CD4-positive, alpha-beta T cell treated with Interleukin-4 for 4 hours (primary cell): Measurements from ENCODE around the gene BOC.
A peak's percentile ranks its signal among the peaks of the same experiment; 100 is the strongest.

Experiments
- DNase-seq: peaks from one replicate; pipeline ENCODE4 v3.0.0-alpha.2; 2020

BOC gene

DNA sequence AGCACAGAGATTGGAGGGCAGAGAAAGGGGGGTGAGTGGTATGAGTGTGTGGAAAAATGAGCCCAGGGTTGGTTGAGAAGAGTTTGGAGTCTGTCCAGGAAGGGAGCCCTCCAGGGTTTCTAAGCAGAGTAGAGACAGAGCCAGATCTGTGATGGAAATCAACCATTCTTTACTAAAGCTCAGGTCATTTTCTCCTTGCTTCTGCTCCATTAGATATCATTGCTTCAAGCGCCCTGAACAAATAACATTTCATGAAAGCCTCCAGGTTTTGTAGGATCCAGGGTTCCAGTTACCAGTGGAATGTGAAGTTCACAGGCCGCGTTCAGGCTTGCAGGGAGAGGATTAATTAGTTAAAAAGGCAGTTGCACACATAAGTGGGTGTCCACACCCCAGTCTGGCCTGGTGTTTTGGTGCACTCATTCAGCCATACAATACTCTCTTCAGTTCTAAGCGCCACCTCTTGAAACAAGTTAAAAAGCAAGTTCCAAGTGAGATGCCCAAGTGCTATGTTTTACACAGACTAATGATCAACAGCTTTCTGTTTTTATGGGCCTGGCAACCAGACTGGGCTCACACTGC is 16.4 kb upstream of the BOC start:
- no peak for DNase-seq

DNA sequence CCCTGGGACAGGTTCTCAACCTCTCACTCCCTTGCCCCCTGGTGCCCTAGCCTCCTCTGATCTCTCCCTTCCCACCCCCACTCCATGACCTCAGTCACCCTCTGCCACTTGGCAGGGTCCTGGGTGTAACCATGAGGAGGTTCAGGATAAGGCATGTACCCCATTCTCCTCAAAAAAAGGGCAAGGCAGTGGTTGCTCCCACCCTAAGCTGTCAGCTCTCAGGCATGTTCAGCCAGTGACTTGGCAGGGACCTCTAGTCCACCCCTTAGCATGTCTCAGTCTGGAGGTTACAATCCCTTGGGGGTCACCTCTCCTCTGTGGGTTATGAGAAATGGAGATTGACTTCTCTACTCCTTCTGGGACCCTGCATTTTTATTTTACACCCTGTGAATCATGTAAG is 11.0 kb upstream of the BOC start:
- no peak for DNase-seq

DNA sequence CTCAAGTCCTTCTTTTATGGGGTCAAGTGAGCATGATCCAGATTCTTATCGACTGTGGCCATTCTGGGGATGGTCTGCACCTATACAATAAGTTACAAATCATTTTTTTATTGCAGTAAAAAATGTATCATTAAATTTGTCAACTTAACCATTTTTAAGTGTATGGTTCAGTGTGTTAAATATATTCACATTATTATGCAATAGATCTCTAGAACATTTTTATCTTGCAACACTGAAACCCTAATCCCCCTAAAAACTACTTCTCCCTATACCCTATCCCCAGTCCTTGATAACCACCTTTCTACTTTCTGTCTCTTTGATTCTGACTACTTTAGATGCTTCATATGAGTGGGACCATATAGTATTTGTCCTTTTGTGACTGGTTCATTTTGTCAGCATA is 10.4 kb upstream of the BOC start:
- no peak for DNase-seq

DNA sequence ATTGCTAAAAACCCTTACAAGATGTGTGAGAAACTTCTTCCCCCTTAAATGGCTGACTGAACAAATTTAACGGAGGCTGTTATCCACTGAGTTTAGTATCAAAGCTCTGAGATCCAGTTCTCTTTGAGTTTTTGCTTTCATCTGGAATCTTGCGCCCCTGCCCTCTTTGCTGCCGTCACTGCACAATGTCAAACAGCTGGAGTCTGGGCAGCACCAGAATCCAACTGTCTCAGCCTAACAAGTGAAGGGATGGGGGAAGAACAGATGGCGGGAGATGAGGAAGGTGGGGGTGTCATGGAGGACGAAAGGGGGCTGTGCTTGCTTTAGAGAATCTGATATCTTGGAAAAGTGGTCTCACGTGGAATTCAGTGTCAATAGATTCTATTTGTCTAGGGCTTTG is 7.0 kb upstream of the BOC start:
- no peak for DNase-seq

DNA sequence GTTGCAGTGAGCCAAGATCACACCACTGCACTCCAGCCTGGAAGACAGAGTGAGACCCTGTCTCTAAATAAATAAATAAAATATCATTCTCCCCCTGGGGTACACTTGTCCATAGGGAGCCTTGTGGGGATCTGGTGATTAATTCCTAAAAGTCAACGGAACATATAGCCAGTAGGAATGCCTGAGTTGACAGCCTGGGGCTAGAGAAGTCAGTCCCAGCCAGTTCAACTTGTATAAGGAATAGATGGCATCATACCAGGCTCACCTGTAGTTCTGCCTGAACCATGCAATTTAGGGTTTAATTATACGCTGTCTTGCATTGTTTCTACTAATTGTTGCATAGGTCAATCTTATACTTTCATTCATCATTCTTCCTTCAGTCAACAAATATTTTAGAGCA is 5.9 kb upstream of the BOC start:
- DNase-seq = no peak

DNA sequence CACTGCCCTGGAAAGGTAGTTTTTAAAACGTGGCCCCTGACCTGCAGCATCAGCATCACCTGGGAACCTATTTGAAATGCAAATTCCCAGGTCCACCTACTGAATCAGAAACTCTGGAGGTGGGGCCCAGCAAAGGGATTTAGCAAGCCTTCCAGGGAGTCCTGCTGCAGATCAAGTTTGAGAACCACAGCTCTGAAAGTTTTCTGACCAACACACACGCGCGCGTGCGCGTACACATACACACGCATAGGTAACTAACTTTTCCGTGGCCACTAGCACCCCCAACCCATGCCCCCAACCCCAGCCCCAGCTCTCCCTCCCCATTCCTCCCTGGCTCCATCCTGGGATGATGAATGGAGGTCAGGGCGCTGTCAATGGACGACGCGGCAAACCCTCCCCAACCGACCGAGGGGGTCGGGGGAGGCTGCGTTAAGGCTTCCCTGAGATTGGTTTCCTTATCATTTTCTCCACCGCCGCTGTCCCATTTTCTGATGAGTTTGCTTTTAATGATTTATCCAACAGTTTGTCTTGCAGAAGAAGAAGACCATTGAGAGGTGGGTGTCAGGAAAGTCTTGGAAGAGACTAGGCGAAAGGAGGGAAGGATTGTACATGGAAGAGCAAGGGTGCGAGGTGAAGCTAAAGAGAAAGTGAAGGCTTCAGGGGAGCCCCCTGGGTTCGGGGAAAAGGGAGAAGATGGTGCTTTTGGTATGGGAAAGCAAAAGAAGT is 590 bp upstream of the BOC start:
- no peak for DNase-seq

DNA sequence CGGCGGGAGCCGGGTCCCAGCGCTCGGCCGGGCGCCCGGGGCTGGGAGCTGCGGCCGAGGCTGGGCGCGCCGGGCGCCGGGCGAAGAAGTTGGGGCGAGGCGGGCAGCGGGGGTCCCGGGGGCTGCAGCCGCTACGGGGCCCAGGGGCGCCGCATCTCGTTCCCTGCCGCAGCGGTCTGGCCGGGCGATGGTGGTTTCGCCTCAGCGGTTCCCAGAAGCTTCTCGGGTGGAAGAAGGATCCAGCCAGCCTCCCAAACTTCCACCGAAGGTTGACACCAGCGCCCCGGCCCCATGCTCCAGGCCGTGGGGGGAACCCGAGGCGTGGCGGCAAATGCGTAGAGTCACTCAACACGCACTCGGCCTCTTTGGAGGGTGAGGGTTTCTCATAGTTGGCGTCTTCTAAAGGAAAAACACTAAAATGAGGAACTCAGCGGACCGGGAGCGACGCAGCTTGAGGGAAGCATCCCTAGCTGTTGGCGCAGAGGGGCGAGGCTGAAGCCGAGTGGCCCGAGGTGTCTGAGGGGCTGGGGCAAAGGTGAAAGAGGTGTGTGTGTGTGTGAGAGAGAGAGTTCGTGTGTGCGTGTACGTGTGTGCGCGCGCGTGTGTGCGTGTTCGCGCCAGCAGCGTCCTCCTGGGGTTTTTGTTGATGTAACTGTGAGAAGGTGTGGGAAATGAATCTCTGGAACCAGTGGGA is 940 bp downstream of the BOC start:
- no peak for DNase-seq

DNA sequence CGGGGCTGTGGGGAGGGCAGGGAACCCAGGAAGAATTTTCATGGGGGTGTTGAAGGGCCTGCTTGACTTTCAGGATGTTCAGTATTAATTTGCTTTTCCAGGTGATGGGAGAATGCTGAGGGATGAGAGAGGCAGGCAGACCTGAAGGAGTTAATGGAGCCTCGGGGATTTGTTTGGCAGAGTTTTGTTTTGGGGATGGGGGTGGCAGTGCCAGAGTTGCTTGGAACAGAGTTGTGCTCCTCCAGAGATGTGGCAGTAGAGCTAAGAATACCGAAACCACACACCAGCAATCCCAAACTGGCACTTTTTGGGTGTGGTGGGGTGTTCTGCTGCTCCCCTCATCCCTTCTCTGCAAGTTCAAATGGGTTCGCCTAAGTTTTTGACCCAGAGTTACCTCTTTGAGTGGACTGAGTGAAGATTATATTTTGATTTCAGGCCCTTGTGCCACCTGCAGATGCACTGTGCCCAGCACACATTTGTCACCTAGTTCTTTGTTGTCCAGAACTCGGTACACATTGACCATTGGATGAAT is 1.6 kb downstream of the BOC start:
- no peak for DNase-seq

DNA sequence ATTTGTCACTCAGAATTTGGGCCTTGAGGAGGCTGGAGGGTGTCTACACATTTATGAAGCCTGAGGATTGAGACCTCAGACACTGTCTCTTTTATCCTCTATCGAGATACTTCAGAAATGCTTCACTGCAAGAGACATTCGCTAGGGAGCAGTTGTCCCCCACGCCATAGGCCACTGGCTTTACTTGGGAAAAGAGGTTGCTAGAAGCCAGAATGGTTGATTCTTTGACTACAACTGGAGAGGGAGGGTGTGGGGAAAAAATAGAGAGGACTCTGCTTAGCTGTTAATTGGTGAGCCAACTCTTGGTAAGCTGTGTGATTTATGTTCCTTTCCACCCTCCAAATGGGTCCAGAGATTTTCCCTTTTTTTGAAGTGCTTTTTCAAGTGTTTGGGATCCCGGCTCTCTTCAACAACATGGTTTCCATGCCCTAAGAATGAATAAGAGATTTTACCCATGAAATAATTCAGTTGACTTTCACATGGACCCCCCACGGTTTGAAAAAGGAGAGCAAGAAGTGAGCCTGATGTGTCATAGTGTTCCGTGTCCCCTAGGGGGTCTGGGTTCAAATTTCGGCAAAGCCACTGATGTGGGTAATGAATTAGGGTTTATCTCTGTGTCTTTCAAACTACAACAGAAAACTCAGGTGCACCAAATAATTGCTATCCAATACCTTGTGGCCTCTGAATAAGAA is 2.7 kb downstream of the BOC start:
- no peak for DNase-seq

DNA sequence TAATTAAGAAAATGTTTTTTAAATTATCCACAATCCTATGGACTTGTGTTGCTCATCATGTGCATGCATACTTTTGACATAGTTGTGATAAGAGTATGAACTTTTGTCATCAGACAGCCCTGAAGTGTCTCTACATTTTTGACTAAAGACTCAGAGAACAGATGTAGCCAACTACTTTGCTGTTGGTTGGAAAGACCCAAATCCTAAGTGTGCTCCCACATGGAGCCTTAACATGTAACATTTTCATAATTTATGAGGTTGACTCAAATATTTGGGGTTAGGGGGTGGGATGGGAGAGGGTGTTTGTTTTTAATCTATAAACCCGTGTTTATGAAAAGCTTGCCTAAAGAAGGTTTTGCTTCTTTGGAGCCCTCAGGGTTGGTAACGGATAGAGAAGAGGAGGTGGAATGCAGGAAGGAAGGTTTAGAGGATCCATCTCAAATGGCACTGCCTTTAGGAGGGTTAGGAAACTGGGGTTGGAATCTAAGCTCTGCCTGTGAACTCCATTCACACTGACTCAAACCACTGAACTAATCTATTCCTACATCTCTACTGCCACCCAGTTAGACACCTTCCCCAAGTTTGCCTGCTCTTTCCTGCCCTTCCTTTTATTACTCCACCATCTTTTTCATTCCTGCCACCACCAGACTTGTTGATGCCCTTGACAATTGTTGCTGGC is 3.7 kb downstream of the BOC start:
- DNase-seq = no peak

DNA sequence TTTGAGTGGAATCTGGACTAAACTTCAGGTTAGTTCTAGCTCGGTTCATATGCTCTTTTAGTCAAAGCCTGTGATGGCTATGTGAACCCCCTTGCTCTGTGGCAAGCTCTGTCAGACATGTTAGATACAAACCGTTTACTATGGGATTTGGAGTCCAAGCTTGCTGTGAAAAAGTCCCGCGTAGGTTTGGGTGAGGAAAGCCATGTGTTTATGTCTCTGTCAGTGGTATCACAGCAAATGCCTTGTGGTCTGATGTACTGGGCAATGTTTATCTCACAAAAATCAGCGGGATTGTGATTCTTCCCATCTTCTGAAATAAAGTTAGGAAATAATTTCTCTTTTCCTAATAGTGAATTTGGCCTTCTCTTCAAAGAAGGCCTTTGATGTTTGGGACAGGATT is 5.0 kb downstream of the BOC start:
- DNase-seq = no peak

DNA sequence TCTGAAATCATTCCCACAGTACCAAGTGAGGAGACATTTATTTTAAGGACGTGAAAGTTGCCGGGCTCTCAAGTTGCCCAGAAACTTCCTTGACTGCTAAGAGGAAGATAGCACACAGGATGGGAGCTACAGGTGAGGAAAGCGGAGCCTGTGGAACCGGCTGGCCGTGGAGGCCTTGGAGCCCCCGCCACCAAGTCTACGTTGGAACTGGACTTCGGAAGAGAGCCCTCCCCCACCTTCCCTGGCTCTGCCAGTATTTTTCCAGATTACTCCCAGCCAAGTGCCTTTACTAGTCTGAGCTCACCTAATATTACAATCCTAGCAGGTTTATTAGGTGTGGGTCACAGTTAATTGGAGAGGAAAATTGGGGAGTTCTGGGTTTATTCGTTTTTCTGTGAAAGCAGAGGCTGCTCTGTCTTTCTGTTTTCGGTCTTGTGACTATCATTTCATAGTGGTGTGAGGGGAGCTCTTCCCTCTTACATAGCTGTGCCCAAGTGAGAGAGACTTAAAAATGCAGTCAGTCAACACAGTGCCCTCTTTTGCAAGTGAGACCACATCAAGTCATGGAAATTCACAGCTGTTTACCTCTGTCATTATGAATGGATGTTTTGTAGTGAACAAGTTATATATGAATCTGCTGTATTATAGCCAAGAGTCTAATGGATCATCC is 6.8 kb downstream of the BOC start:
- no peak for DNase-seq

DNA sequence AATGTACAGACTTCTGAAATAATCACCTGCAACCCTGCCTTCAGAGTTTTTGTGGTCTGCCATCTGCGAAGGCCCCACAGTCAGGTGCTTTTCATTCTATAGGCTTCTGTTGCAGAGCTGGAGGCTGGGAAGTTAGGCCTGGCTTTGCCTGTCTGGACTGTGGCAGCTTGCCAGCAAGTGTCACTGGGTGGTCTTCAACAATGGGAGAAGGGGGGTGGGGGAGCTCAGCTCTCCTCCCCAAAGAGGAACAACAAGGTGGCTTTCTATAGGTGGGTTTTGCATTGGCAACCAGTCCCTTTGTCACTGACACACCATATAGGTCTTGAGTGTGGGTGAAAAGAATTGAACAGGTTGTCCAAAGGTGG is 7.3 kb downstream of the BOC start:
- no peak for DNase-seq

DNA sequence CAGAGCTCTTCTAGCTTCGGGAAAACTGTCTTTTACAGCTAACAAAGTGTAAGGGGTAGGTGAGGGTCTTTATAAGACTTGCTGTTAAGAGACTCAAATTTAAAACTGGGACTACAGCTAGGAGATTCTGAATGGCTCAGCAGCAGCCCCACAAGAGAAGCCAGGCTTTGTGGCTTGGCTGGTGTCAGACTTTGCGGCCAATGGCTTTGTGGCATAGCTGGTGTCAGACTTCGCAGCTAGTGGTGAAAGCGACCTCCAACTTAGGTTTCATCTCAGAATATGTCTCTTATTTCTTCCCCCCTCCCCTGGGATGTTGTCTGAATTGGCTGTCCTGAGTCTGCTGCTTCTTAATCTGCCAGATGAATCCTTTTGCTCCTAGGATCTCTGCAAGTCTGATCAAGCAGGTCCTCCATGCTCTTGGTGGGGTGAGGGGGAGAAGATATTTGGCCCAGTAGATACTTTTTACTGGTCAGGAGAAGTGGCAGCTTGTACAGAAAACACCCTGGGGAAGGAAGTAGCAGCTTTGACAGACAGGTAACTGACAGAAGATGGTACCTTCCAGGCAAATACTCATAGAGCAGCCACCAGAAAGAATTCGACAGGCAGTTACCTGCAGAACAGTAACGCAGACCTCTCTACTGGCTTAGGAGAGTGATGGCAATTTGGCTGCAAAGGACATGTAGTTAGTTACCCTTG is 8.4 kb downstream of the BOC start:
- DNase-seq = no peak

DNA sequence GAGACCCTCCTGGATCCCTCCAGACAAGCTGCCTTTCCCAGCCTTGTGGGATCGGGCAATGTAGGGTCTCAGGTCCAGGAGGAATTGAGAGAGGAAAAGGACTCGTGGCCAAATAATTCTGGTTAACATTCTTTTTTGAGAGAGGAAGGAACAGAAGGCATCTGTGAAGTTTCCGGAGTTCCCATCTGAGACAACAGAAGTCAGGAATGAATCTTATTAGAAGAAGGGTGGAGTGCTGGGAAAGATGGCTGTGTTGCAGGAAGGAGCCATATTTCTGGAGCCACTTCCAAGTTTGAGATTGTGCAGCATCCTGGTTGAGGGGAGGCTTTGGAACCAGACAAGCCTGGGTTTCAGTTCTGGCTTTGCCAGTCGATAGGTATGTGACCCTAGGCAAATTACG is 9.4 kb downstream of the BOC start:
- no peak for DNase-seq

DNA sequence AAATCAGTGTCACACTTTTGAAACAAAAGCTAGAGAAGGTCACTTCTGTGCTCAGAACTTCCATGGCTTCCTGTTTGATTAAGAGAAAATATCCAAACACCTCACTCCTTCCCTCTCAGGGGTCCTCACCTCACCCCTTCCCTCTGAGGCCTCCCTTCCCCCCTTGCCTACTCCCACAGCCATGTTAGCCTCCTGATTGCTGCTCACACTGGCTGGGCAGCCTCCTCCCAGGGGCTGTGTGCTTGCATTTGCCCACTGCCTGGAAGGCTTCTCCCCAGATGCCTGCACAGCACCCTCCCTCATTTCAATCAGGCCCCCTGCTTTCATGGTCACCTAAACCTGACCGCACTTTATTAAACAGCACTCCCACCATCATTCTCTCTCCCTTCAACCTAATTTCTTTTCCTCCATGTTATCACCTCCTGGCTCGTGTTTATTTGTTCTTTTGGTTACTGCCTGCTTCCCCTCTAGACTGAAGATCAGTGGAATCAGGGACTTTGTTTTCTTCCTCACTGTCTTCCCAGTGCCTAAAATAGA is 10.4 kb downstream of the BOC start:
- DNase-seq = no peak

DNA sequence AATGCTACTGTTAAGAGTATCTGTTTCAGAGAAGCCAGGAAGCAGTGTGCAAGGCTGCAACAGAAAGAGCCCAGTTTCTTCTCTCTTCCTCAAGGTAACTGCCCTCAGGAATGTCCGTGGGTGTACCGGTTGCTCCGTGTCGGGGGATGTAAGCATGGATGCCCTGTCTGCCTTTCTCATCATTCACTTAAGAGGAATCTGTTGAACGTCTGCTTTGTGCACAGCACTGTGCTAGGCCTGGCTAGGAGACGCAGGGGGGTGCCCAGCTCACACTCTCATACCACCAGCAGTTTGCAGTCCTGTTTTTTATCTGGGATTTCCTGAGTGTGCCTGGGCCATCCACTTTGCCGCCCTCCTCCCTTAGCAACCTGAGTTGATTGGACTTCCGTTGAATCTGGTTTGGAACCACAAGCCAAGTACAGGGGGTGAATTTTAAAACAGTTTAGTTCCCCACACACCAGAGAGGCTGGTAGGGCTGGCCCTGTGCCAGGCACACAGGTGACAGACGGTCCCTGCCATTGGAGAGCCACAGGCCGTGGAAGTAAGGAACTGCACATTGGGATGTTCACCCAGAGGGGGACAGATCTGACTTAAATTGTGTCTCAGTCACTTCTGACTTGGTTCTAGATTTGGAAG is 11.2 kb downstream of the BOC start:
- DNase-seq = no peak

DNA sequence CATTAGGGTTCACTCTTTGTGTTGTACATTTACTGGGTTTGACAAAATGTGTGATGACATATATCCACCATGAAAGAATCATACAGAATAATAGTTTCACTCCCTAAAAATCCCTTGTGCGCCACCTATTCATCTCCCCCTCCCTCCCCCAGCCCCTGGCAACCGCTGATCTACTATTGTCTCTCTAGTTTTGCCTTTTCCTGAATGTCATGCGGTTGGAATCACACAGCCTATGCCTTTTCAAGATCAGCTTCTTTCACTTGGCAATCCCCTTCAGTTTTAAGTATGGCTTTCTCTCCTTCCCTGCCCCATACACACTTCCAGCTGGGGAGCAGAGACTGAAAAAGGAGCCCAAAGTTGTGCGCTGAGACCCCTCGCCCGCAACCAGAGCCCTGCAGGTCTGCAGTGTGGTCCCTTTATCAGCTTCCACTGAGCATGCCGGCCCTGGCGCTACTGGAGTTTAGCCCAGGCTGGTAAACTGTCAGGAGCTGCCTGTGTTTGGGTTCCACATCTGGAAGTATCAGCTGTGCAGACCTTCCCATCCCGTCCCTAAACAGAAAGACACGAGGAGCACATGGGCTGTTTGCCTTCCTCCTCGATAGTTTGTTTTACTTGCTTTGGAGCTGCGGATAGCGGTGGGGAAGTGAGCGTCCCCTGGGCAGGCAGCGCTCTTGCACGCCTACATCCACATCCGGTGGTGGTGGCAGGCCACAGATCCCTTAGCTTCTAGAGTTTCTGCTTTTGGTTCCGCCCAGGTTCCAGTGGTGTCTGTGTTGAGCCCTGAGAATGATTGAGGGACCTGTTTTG is 12.3 kb downstream of the BOC start:
- peak; percentile 10 for DNase-seq

DNA sequence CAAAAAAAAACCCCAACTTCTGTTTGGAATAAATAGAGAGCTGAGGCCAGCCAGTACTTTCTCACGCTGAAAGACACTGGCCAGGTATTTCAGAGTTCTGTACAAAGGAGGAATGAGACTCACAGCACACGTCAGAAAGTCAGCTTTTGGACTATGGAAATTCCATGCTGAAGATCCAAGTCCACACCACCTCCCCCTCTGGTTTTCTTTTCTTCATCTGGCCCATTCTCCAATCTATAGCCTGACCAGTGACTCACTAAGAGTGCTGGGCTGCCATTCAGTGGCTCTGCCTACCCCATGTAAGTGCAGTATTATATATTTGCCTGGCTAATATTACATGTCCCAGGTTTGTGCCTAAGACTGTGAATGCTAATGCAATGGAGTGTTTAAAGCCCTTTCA is 13.9 kb downstream of the BOC start:
- DNase-seq = no peak

DNA sequence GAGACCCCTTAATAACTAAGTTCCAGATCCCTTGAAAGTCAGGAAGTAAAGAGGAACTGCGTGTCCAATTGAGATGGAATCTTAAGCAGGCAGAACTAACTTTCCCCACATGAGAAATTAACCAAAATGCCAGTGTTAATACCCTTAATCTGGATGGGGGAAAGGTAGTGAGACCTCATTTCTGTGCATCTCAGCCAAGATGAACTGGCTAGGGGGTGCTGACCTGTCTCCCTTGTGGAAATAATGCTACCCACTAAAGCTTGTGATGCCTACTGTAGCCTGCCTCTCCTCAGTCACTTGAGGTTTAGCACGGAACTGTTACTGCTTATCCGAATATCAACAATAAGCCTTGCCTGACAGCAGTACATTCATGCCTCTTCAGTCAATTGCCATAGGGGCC is 15.1 kb downstream of the BOC start:
- DNase-seq = no peak
